Activated CD4-positive, alpha-beta memory T cell treated with anti-CD3 and anti-CD28 coated beads, Interleukin-2, amount 10 ng/mL, durations not matched to agents 7 days and 5 days (primary cell): ENCODE data around the gene PCDHGB2. TPM values are rescaled to one million over a fixed set of nuclear protein-coding genes. Genes with fewer than 3 reads are reported as not detected.
"Not testable (repeated sequence)": the region's sequence is repeated elsewhere in the genome, so short reads cannot be mapped to it uniquely, and the experiment has no call there.

Experiments used
- CTCF ChIA-PET: fragments of 350-600 bp; sonication (Branson Sonifier 250); formaldehyde crosslinking; loops from one replicate; lab custom pipeline; 2021; ENCODE audit warnings: antibody characterized with exemption, inconsistent platforms; lab: Charles Lee
- POLR2A ChIA-PET: fragments of 350-600 bp; sonication (Branson Sonifier 250); formaldehyde crosslinking; loops from one replicate; lab custom pipeline; 2021; ENCODE audit warnings: antibody characterized with exemption; lab: Charles Lee
- DNase-seq: peaks from one replicate; pipeline ENCODE4 v3.0.0-alpha.2; 2020
- H3K27ac Mint-ChIP-seq: one replicate; pipeline ENCODE4 v1.8.0; 2021; ENCODE audit warnings: mild to moderate bottlenecking, mixed read lengths
- H3K27me3 Mint-ChIP-seq: one replicate; pipeline ENCODE4 v1.8.0; 2021; ENCODE audit warnings: mixed read lengths
- H3K36me3 Mint-ChIP-seq: one replicate; pipeline ENCODE4 v1.8.0; 2021; ENCODE audit warnings: low read depth, mixed read lengths
- H3K4me1 Mint-ChIP-seq: one replicate; pipeline ENCODE4 v1.8.0; 2021; ENCODE audit warnings: mixed read lengths
- H3K4me3 Mint-ChIP-seq: one replicate; pipeline ENCODE4 v1.8.0; 2021; ENCODE audit warnings: mild to moderate bottlenecking, mixed read lengths
- H3K9me3 Mint-ChIP-seq: one replicate; pipeline ENCODE4 v1.8.0; 2021; ENCODE audit warnings: mixed read lengths
- total RNA-seq, 2 experiments: library from RNA; stranded (reverse); gene quantifications; one replicate each; pipeline ENCODE4 v1.2.3, GENCODE V29; 2021

The PCDHGB2 gene
- total RNA-seq, 2 experiments from 2014 or later, result 0.18 to 0.23 TPM

- H3K27ac Mint-ChIP-seq, POLR2A ChIA-PET, DNase-seq, H3K4me3 Mint-ChIP-seq, H3K4me1 Mint-ChIP-seq: not testable (repeated sequence)
- H3K9me3 Mint-ChIP-seq, result peaks cover 14% of the 10 kb centered on the region
- H3K27me3 Mint-ChIP-seq, result peaks cover 39% of the 10 kb centered on the region
- CTCF ChIA-PET, result interaction anchor here (0.7 to 1.1 kb wide), 3 partner anchors 18 to 525 kb away, joined by 3 to 4 read pairs (median 3); partner anchors contain the start of gene PCDHGA10
- H3K36me3 Mint-ChIP-seq, result peaks cover 10% of the 10 kb centered on the region
Measured at GRCh38 chr5:141394401-141395187, 34.8 kb downstream of the PCDHGB2 start.

GRCh38 chr5:141397756-141398551 lies 38.2 kb downstream of the PCDHGB2 start, which contains the start of gene PCDHGB5:
Gene PCDHGB5, plus strand, starts transcription at chr5:141397947. Its CDS starts 181 bp downstream, at chr5:141398128.
- not testable (repeated sequence) for H3K4me3 Mint-ChIP-seq
- POLR2A ChIA-PET, result interaction anchor here (1.1 kb wide), 1 partner anchor 78 kb away, joined by 3 read pairs; the partner anchor contains the start of gene TAF7

GRCh38 chr5:141398608-141399007 lies 38.8 kb downstream of the PCDHGB2 start:
- no peak for DNase-seq
- no peak overlapping the region for H3K27ac Mint-ChIP-seq
- peaks cover 46% of the 10 kb centered on the region for H3K27me3 Mint-ChIP-seq
- no peaks in the 10 kb centered on the region for H3K4me1 Mint-ChIP-seq
- ChIA-PET CTCF (interaction anchor here (1.1 to 2.3 kb wide), 3 partner anchors 22 to 114 kb away, joined by 3 to 10 read pairs (median 6); partner anchors contain the start of genes PCDHGA11 and PCDHGB3), POLR2A (no interaction called here)
- H3K9me3 Mint-ChIP-seq, result peaks cover 11% of the 10 kb centered on the region
- no peak overlapping the region for H3K4me3 Mint-ChIP-seq
- H3K36me3 Mint-ChIP-seq, result peaks cover 13% of the 10 kb centered on the region

More at GRCh38 chr5:141397756-141398551, 38.2 kb downstream of the PCDHGB2 start, which contains the start of gene PCDHGB5:
- peaks cover 11% of the 10 kb centered on the region for H3K9me3 Mint-ChIP-seq
- H3K27ac Mint-ChIP-seq, H3K4me1 Mint-ChIP-seq: not testable (repeated sequence)
- peak; percentile 38 for DNase-seq
- peaks cover 41% of the 10 kb centered on the region for H3K27me3 Mint-ChIP-seq
- H3K36me3 Mint-ChIP-seq, result peaks cover 13% of the 10 kb centered on the region
- CTCF ChIA-PET, result interaction anchor here (0.9 to 2.3 kb wide), 8 partner anchors 9 to 166 kb away, joined by 3 to 11 read pairs (median 5); partner anchors contain the start of genes PCDHGA10, PCDHGA11, PCDHGB3 and PCDHGB6

GRCh38 chr5:141399555-141400258 lies 39.9 kb downstream of the PCDHGB2 start:
- CTCF ChIA-PET, result no interaction called here
- H3K9me3 Mint-ChIP-seq, result peaks cover 8% of the 10 kb centered on the region
- peaks cover 46% of the 10 kb centered on the region for H3K27me3 Mint-ChIP-seq
- DNase-seq, result no peak
- no peak overlapping the region for H3K27ac Mint-ChIP-seq
- no peaks in the 10 kb centered on the region for H3K4me1 Mint-ChIP-seq
- peaks cover 13% of the 10 kb centered on the region for H3K36me3 Mint-ChIP-seq
- no peak overlapping the region for H3K4me3 Mint-ChIP-seq
- POLR2A ChIA-PET, result no interaction called here

- POLR2A ChIA-PET, result no interaction called here
Measured at GRCh38 chr5:141402553-141403243, 42.9 kb downstream of the PCDHGB2 start, which contains the start of gene PCDHGA9. Gene PCDHGA9, plus strand, starts transcription at chr5:141402778. Its CDS starts 175 bp downstream, at chr5:141402953.

GRCh38 chr5:141403387-141403786 lies 43.6 kb downstream of the PCDHGB2 start:
- Mint-ChIP-seq H3K27me3 (peaks cover 50% of the 10 kb centered on the region), H3K36me3 (peaks cover 13% of the 10 kb centered on the region), H3K4me1 (no peaks in the 10 kb centered on the region), H3K27ac (no peak overlapping the region), H3K4me3 (no peak overlapping the region), H3K9me3 (peaks cover 9% of the 10 kb centered on the region)
- POLR2A ChIA-PET, result interaction anchor here (0.7 kb wide), 1 partner anchor 18 kb away, joined by 3 read pairs; the partner anchor contains the start of gene PCDHGA11
- CTCF ChIA-PET, result interaction anchor here (0.8 to 1.6 kb wide), 4 partner anchors 10 to 118 kb away, joined by 3 to 6 read pairs (median 4); partner anchors contain the start of gene PCDHGA10
- DNase-seq, result no peak

More at GRCh38 chr5:141402553-141403243, 42.9 kb downstream of the PCDHGB2 start, which contains the start of gene PCDHGA9:
- H3K36me3 Mint-ChIP-seq, result peaks cover 13% of the 10 kb centered on the region
- peaks cover 45% of the 10 kb centered on the region for H3K27me3 Mint-ChIP-seq
- peaks cover 8% of the 10 kb centered on the region for H3K9me3 Mint-ChIP-seq
- H3K27ac Mint-ChIP-seq, result no peak within 1 kb of the TSS
- no peak for DNase-seq
- no peaks in the 10 kb centered on the region for H3K4me1 Mint-ChIP-seq
- CTCF ChIA-PET, result interaction anchor here (0.8 to 1.6 kb wide), 4 partner anchors 11 to 119 kb away, joined by 3 to 6 read pairs (median 4); partner anchors contain the start of gene PCDHGA10
- no peak within 1 kb of the TSS for H3K4me3 Mint-ChIP-seq

GRCh38 chr5:141407790-141408505 lies 48.2 kb downstream of the PCDHGB2 start, which contains the start of gene PCDHGB6:
Gene PCDHGB6, plus strand, starts transcription at chr5:141408021. Its CDS starts 182 bp downstream, at chr5:141408203.
- POLR2A ChIA-PET, H3K4me1 Mint-ChIP-seq, H3K36me3 Mint-ChIP-seq, H3K27ac Mint-ChIP-seq: not testable (repeated sequence)
- Mint-ChIP-seq H3K4me3 (peak within 1 kb of the TSS; percentile 26), H3K27me3 (peaks cover 53% of the 10 kb centered on the region), H3K9me3 (peaks cover 12% of the 10 kb centered on the region)
- CTCF ChIA-PET, result interaction anchor here (0.9 to 2.5 kb wide), 9 partner anchors 10 to 150 kb away, joined by 3 to 6 read pairs (median 3); partner anchors contain the start of genes PCDHGA11, PCDHGA12, PCDHGB3 and PCDHGB4
- peak; percentile 31 for DNase-seq

- peaks cover 16% of the 10 kb centered on the region for H3K9me3 Mint-ChIP-seq
- H3K27me3 Mint-ChIP-seq, result peaks cover 61% of the 10 kb centered on the region
- H3K4me1 Mint-ChIP-seq, result peaks cover 12% of the 10 kb centered on the region
- no peak overlapping the region for H3K27ac Mint-ChIP-seq
- DNase-seq, result no peak
- ChIA-PET POLR2A (no interaction called here), CTCF (interaction anchor here (0.7 kb wide), 1 partner anchor 115 kb away, joined by 4 read pairs; no protein-coding TSS in a partner anchor)
- H3K36me3 Mint-ChIP-seq, result peaks cover 18% of the 10 kb centered on the region
- no peak overlapping the region for H3K4me3 Mint-ChIP-seq
Measured at GRCh38 chr5:141409598-141410306, 50.0 kb downstream of the PCDHGB2 start.

- POLR2A ChIA-PET, result no interaction called here
- H3K4me1 Mint-ChIP-seq, result peaks cover 16% of the 10 kb centered on the region
- no peak overlapping the region for H3K4me3 Mint-ChIP-seq
- H3K27me3 Mint-ChIP-seq, result peaks cover 61% of the 10 kb centered on the region
- H3K27ac Mint-ChIP-seq, result no peak overlapping the region
- H3K9me3 Mint-ChIP-seq, result peaks cover 16% of the 10 kb centered on the region
- H3K36me3 Mint-ChIP-seq, result peaks cover 18% of the 10 kb centered on the region
- CTCF ChIA-PET, result interaction anchor here (1.1 to 2.5 kb wide), 3 partner anchors 10 to 102 kb away, joined by 3 to 16 read pairs (median 3); partner anchors contain the start of gene PCDHGA11
- no peak for DNase-seq
Measured at GRCh38 chr5:141411575-141411974, 51.8 kb downstream of the PCDHGB2 start.
